GM12892 (cell line): ENCODE results near the gene VSTM4.

Experiments
- POLR2A ChIP-seq: IDR thresholded peaks from 2 replicates; pipeline ENCODE4 v1.6.1; 2011; ENCODE audit warnings: low read depth, low read length, control low read depth
- POLR2AphosphoS5 ChIP-seq: IDR thresholded peaks from 2 replicates; pipeline ENCODE4 v1.6.1; 2011; ENCODE audit warnings: low read depth, low read length, control low read depth

- no peak for TF ChIP-seq POLR2AphosphoS5
- TF ChIP-seq POLR2A, result no peak
Measured at GRCh38 chr10:49152037-49152436, 36.7 kb upstream of the VSTM4 start.
